KMS-11 (cell line): ENCODE measurements around the gene KIAA1143.

ENCODE experiments used
- H2AFZ ChIP-seq: fragments of 200-600 bp; sonication (generic); 2 replicates; pipeline ENCODE4 v1.6.1; 2016; ENCODE audit warnings: antibody characterized with exemption, mixed run types, low read depth
- H3K27ac ChIP-seq: fragments of 200-600 bp; sonication (generic); 2 replicates; pipeline ENCODE4 v1.6.1; 2016; ENCODE audit warnings: mild to moderate bottlenecking, mixed run types
- H3K27me3 ChIP-seq: fragments of 200-600 bp; sonication (generic); 2 replicates; pipeline ENCODE4 v1.6.1; 2017; ENCODE audit warnings: mild to moderate bottlenecking, low read depth, mixed run types, moderate library complexity; ENCODE audit not compliant: insufficient read depth
- H3K36me3 ChIP-seq: fragments of 200-600 bp; sonication (generic); 2 replicates; pipeline ENCODE4 v1.6.1; 2017; ENCODE audit warnings: mild to moderate bottlenecking, mixed run types; ENCODE audit not compliant: insufficient read depth
- H3K4me1 ChIP-seq: fragments of 200-600 bp; sonication (generic); 2 replicates; pipeline ENCODE4 v1.6.1; 2016; ENCODE audit warnings: mild to moderate bottlenecking, low read depth, mixed run types; ENCODE audit not compliant: poor library complexity, severe bottlenecking
- H3K4me2 ChIP-seq: fragments of 200-600 bp; sonication (generic); 2 replicates; pipeline ENCODE4 v1.7.0; 2016; ENCODE audit warnings: mild to moderate bottlenecking, mixed run types
- H3K4me3 ChIP-seq: fragments of 200-600 bp; sonication (generic); IDR thresholded peaks from 2 replicates; pipeline ENCODE4 v1.6.1; 2017; ENCODE audit warnings: low read depth, low read length, mixed read lengths; ENCODE audit not compliant: insufficient read depth
- H3K79me2 ChIP-seq: fragments of 200-600 bp; sonication (generic); 2 replicates; pipeline ENCODE4 v1.6.1; 2016; ENCODE audit warnings: low read depth, mixed run types; ENCODE audit not compliant: insufficient read depth
- H3K9ac ChIP-seq: fragments of 200-600 bp; sonication (generic); 2 replicates; pipeline ENCODE4 v1.6.1; 2016; ENCODE audit warnings: mild to moderate bottlenecking, mixed run types
- H4K20me1 ChIP-seq: fragments of 200-600 bp; sonication (generic); 2 replicates; pipeline ENCODE4 v1.6.1; 2016; ENCODE audit warnings: mild to moderate bottlenecking, mixed run types; ENCODE audit not compliant: insufficient read depth
- CTCF ChIP-seq: fragments of 200-600 bp; sonication (generic); conservative IDR thresholded peaks from 2 replicates; pipeline ENCODE4 v1.6.1; 2017; ENCODE audit warnings: low read depth, mild to moderate bottlenecking, antibody characterized with exemption, low read length, moderate library complexity, mixed read lengths

KIAA1143 gene

GRCh38 chr3:44764248-44764647 lies 2.8 kb upstream of the KIAA1143 start:
- Histone ChIP-seq H3K9ac (no peak overlapping the region), H3K4me3 (no peak overlapping the region), H4K20me1 (no peaks in the 10 kb centered on the region), H2AFZ (no peak overlapping the region), H3K27ac (no peak overlapping the region), H3K36me3 (no peaks in the 10 kb centered on the region), H3K4me2 (no peak overlapping the region), H3K79me2 (peaks cover 46% of the 10 kb centered on the region), H3K4me1 (no peaks in the 10 kb centered on the region), H3K27me3 (no peaks in the 10 kb centered on the region)
- TF ChIP-seq CTCF, result no peak

- no peak for TF ChIP-seq CTCF
- H3K4me2 ChIP-seq, result peak overlapping the region; percentile 46
- peaks cover 50% of the 10 kb centered on the region for H3K79me2 ChIP-seq
- peak overlapping the region; percentile 86 for H3K9ac ChIP-seq
- no peak overlapping the region for H3K4me3 ChIP-seq
- H2AFZ ChIP-seq, result peak overlapping the region; percentile 59
- no peaks in the 10 kb centered on the region for H3K4me1 ChIP-seq
- H3K36me3 ChIP-seq, result no peaks in the 10 kb centered on the region
- H3K27ac ChIP-seq, result peak overlapping the region; percentile 78; the same call in 1 of the 2 replicates
- no peaks in the 10 kb centered on the region for H4K20me1 ChIP-seq
- no peaks in the 10 kb centered on the region for H3K27me3 ChIP-seq
Measured at GRCh38 chr3:44762690-44763089, 1.3 kb upstream of the KIAA1143 start.

- peak overlapping the region; percentile 78 for H3K27ac ChIP-seq
- no peak for TF ChIP-seq CTCF
- H3K79me2 ChIP-seq, result peaks cover 51% of the 10 kb centered on the region
- H2AFZ ChIP-seq, result peak overlapping the region; percentile 59
- H3K36me3 ChIP-seq, result no peaks in the 10 kb centered on the region
- H3K9ac ChIP-seq, result peak overlapping the region; percentile 86
- no peaks in the 10 kb centered on the region for H3K4me1 ChIP-seq
- peak overlapping the region; percentile 46 for H3K4me2 ChIP-seq
- H3K4me3 ChIP-seq, result no peak overlapping the region
- no peaks in the 10 kb centered on the region for H4K20me1 ChIP-seq
- no peaks in the 10 kb centered on the region for H3K27me3 ChIP-seq
Measured at GRCh38 chr3:44762170-44762677, 805 bp upstream of the KIAA1143 start.

- Histone ChIP-seq H2AFZ (peak overlapping the region; percentile 64), H3K27ac (peak overlapping the region; percentile 78), H4K20me1 (no peaks in the 10 kb centered on the region), H3K36me3 (no peaks in the 10 kb centered on the region), H3K9ac (peak overlapping the region; percentile 86), H3K4me1 (no peaks in the 10 kb centered on the region), H3K4me2 (peak overlapping the region; percentile 25; the same call in 1 of the 2 replicates), H3K79me2 (peaks cover 51% of the 10 kb centered on the region), H3K27me3 (no peaks in the 10 kb centered on the region), H3K4me3 (no peak overlapping the region)
- no peak for TF ChIP-seq CTCF
Measured at GRCh38 chr3:44761101-44761423, 357 bp downstream of the KIAA1143 start.
